Measurements from ENCODE around the gene TUBB.
A peak's percentile ranks its signal among the peaks of the same experiment; 100 is the strongest.

TUBB gene

GRCh38 chr6:30688569-30688968 is 31.6 kb upstream of the TUBB start:
- peak; percentile 15 for TF ChIP-seq CTCF (IDR thresholded peaks at IDR 0.05; ENCODE audit: control extremely low read depth, extremely low read depth, low read depth, missing control alignments)
- no peak for DNase-seq (ENCODE audit: extremely low spot score)
- ChIA-PET CTCF (interaction anchor here (0.7 to 13.6 kb wide), 12 partner anchors 9 to 399 kb away, joined by 3 to 132 read pairs (median 6); partner anchors contain the start of gene DHX16), POLR2A (interaction anchor here (0.5 to 4.2 kb wide), 5 partner anchors 13 to 74 kb away, joined by 3 to 17 read pairs (median 4); partner anchors contain the start of gene MDC1)

GRCh38 chr6:30689022-30689865 is 30.9 kb upstream of the TUBB start:
- no peak for DNase-seq (ENCODE audit: extremely low spot score)
- no peak for TF ChIP-seq CTCF (IDR thresholded peaks at IDR 0.05; ENCODE audit: control extremely low read depth, extremely low read depth, low read depth, missing control alignments)
- CTCF ChIA-PET, result interaction anchor here (0.7 to 13.6 kb wide), 11 partner anchors 9 to 398 kb away, joined by 3 to 132 read pairs (median 7); partner anchors contain the start of gene DHX16
- POLR2A ChIA-PET, result interaction anchor here (0.6 to 4.2 kb wide), 4 partner anchors 12 to 75 kb away, joined by 3 to 17 read pairs (median 6); partner anchors contain the start of gene MDC1

- ChIA-PET POLR2A (interaction anchor here (4.2 kb wide), 1 partner anchor 27 kb away, joined by 17 read pairs; the partner anchor contains the start of gene MDC1), CTCF (interaction anchor here (1.1 to 13.6 kb wide), 6 partner anchors 10 to 145 kb away, joined by 3 to 132 read pairs (median 36); no protein-coding TSS in a partner anchor)
- no peak for TF ChIP-seq CTCF (IDR thresholded peaks at IDR 0.05; ENCODE audit: control extremely low read depth, extremely low read depth, low read depth, missing control alignments)
- no peak for DNase-seq (ENCODE audit: extremely low spot score)
These were observed 30.2 kb upstream of the TUBB start for GRCh38 chr6:30689985-30690384.

GRCh38 chr6:30690403-30691207 is 29.5 kb upstream of the TUBB start, which contains the start of gene NRM:
Gene NRM (minus strand): TSS chr6:30690984. CDS start chr6:30690974, 10 bp downstream.
- peak; percentile 91 for DNase-seq (ENCODE audit: extremely low spot score)
- CTCF ChIA-PET, result interaction anchor here (1.1 to 13.6 kb wide), 8 partner anchors 11 to 207 kb away, joined by 3 to 132 read pairs (median 6); partner anchors contain the start of gene MDC1
- no peak for TF ChIP-seq CTCF (IDR thresholded peaks at IDR 0.05; ENCODE audit: control extremely low read depth, extremely low read depth, low read depth, missing control alignments)
- POLR2A ChIA-PET, result interaction anchor here (0.5 to 4.2 kb wide), 2 partner anchors 27 to 402 kb away, joined by 10 to 17 read pairs; partner anchors contain the start of gene MDC1

GRCh38 chr6:30691208-30691847 is 28.8 kb upstream of the TUBB start:
- POLR2A ChIA-PET, result interaction anchor here (4.2 kb wide), 1 partner anchor 26 kb away, joined by 17 read pairs; the partner anchor contains the start of gene MDC1
- CTCF ChIA-PET, result interaction anchor here (1.1 to 13.6 kb wide), 9 partner anchors 9 to 208 kb away, joined by 3 to 132 read pairs (median 7); partner anchors contain the start of genes DHX16 and MDC1
- no peak for DNase-seq (ENCODE audit: extremely low spot score)
- TF ChIP-seq CTCF (IDR thresholded peaks at IDR 0.05; ENCODE audit: control extremely low read depth, extremely low read depth, low read depth, missing control alignments), result no peak

All from GM10248 (cell line).